ENCODE data around the gene DLX4.

The DLX4 gene

DNA sequence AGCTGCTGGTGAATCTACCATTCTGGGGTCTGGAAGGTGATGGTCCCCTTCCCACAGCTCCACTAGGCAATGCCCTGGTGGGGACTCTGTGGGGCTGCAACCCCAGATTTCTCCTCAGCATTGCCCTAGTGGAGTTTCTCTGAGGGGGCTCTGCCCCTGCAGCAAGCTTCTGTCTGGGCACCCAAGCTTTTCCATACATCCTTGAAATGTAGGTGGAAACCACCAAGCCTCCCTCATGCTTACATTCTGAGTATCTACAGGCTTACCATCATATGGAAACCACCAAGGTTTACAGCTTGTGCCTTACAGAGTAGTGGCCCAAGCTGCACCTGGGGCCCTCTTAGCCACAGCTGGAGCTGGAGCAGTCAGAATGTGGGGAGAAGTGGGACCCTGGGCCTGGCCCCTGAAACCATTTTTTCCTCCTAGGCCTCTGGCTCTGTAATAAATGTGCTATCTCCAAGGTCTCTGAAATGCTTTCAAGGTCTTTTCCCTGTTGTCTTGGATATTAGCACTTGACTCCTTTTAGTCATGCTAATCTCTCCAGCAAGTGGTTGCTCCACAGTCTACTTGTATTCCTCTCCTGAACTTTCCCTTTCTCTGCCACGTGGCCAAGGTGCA lies 45.6 kb downstream of the DLX4 start:
- no peak for DNase-seq (ENCODE audit: low read depth)

- no peak for DNase-seq (ENCODE audit: low read depth)
Observed at GRCh38 chr17:50015146-50015545, 46.2 kb downstream of the DLX4 start.

DNA sequence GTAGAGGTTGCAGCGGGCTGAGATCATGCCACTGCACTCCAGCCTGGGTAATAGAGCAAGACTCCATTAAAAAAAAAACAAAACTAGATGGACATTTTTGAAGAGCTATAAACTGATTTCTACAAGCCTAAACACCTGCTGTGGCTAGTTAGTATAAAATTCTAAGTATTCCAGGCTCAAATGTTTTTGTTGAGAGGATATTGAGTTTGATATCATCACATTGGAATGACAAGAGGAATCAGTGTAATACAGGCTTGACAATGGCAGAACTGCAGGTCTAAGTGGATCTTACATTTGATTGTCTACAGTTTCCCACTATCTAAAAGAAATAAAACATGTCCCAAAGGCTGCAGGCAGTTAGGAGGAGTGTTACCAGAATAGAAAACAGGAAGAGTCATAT lies 49.9 kb downstream of the DLX4 start:
- DNase-seq (ENCODE audit: low read depth) = no peak

- no peak for DNase-seq (ENCODE audit: low read depth)
Observed at GRCh38 chr17:50020841-50021599, 52.0 kb downstream of the DLX4 start.

DNA sequence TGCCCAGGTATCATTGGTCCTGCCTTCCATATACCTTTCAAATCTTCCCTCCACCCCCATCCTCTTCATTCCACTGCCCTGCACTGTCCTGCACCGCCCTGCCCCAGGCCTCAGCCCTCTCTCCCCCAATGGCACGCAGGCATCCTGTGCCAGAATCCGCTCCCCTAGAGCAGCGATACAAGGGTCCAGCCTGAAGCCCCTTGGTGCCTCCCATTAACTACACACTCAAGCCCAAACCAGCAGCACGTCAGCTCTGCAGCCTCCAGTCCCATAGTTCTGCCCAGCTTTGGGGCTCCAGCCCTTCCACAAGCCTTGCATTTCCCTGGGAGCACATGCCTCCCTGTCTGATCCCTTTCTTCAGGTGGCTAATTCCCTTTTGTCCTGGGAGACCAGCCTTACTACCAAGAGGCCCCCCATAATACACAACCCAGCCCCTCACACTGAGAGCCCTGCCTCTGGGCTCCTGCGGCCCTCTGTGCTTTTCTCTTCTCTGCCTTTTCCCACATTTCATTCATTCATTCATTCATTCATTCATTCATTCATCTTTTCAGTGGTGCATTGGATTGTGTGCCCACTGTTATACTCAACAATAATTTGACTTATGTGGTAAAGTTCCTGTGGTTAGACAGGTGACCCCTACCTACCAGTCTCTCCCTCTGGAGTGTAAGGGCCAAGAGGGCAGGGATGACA lies 52.8 kb downstream of the DLX4 start:
- DNase-seq (ENCODE audit: low read depth) = no peak

GRCh38 chr17:50022463-50023130 lies 53.6 kb downstream of the DLX4 start:
- no peak for DNase-seq (ENCODE audit: low read depth)

DNA sequence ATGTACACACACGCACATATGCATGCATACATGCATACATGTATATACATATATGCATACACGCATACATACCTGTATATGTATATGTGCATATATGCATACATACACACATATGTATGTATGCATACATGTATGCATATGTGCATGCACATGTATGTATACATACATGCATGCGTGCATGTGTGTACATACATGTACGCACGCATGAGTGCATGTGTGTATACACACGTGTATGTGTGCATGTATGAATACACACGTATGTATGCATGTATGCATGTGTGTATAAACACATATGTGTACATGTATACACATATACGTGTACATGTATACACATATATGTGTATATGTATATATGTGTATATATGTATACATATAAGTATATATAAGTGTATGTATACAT lies 54.5 kb downstream of the DLX4 start:
- no peak for DNase-seq (ENCODE audit: low read depth)

Data from GM04504 (cell line).